OCI-LY1 (cell line): ENCODE data around the gene IL15.
A peak's percentile ranks its signal among the peaks of the same experiment; 100 is the strongest.

Source experiments
- H2AFZ ChIP-seq: fragments of 200-600 bp; sonication (generic), shearing (Covaris generic); 2 replicates; pipeline ENCODE4 v1.6.0; 2014; ENCODE audit warnings: antibody characterized with exemption, mild to moderate bottlenecking, low read length
- H3F3A ChIP-seq: fragments of 200-600 bp; sonication (generic), shearing (Covaris generic); 2 replicates; pipeline ENCODE4 v1.6.0; 2014; ENCODE audit warnings: mild to moderate bottlenecking, antibody characterized with exemption, low read length, moderate library complexity; ENCODE audit not compliant: insufficient read depth
- H3K27ac ChIP-seq: fragments of 200-600 bp; sonication (generic); 2 replicates; pipeline ENCODE4 v1.5.1; 2014; ENCODE audit warnings: low read length, mixed run types, mild to moderate bottlenecking, low read depth; ENCODE audit not compliant: poor library complexity, severe bottlenecking
- H3K27me3 ChIP-seq: fragments of 200-600 bp; sonication (generic); 2 replicates; pipeline ENCODE4 v1.6.0; 2014; ENCODE audit warnings: antibody characterized with exemption, mild to moderate bottlenecking, low read length, moderate library complexity; ENCODE audit not compliant: insufficient read depth
- H3K36me3 ChIP-seq: fragments of 200-600 bp; sonication (generic); 2 replicates; pipeline ENCODE4 v1.6.1; 2014; ENCODE audit warnings: mild to moderate bottlenecking, antibody characterized with exemption, low read length, moderate library complexity, mixed read lengths; ENCODE audit not compliant: insufficient read depth
- H3K4me1 ChIP-seq: fragments of 200-600 bp; sonication (generic); 2 replicates; pipeline ENCODE4 v1.5.1; 2014; ENCODE audit warnings: mild to moderate bottlenecking, low read length, moderate library complexity; ENCODE audit not compliant: insufficient read depth, severe bottlenecking
- H3K4me2 ChIP-seq: fragments of 200-600 bp; sonication (generic), shearing (Covaris generic); 2 replicates; pipeline ENCODE4 v1.6.1; 2014; ENCODE audit warnings: low read length
- H3K4me3 ChIP-seq: fragments of 200-600 bp; sonication (generic); 2 replicates; pipeline ENCODE4 v1.5.1; 2014; ENCODE audit warnings: low read length, low read depth, mild to moderate bottlenecking, mixed read lengths; ENCODE audit not compliant: poor library complexity, severe bottlenecking
- H3K79me2 ChIP-seq: fragments of 200-600 bp; shearing (Covaris generic); 2 replicates; pipeline ENCODE4 v1.6.1; 2016; ENCODE audit warnings: mixed run types, low read length, mixed read lengths; ENCODE audit not compliant: insufficient read depth
- H3K9ac ChIP-seq: fragments of 200-600 bp; sonication (generic), shearing (Covaris generic); 2 replicates; pipeline ENCODE4 v1.6.1; 2014; ENCODE audit warnings: mild to moderate bottlenecking, low read length, mixed read lengths
- H3K9me2 ChIP-seq: fragments of 200-600 bp; sonication (generic), shearing (Covaris generic); 2 replicates; pipeline ENCODE4 v1.6.1; 2014; ENCODE audit warnings: low read depth, mild to moderate bottlenecking, low read length, mixed read lengths
- H3K9me3 ChIP-seq: fragments of 200-600 bp; shearing (Covaris generic); 2 replicates; pipeline ENCODE4 v1.6.1; 2014; ENCODE audit warnings: low read length, mixed read lengths
- H4K20me1 ChIP-seq: fragments of 200-600 bp; sonication (generic), shearing (Covaris generic); 2 replicates; pipeline ENCODE4 v1.6.0; 2016; ENCODE audit warnings: mild to moderate bottlenecking, low read length; ENCODE audit not compliant: insufficient read depth
- EZH2 ChIP-seq: fragments of 200-600 bp; sonication (generic), shearing (Covaris generic); IDR thresholded peaks from 2 replicates; pipeline ENCODE4 v1.8.0; 2017; ENCODE audit warnings: borderline replicate concordance, mixed run types, mild to moderate bottlenecking, antibody characterized with exemption, low read length, moderate library complexity, mixed read lengths
- TF ChIP-seq, protein P1 (sequence below): fragments of 200-600 bp; sonication (generic), shearing (Covaris generic); IDR thresholded peaks from 2 replicates; pipeline ENCODE4 v1.5.1; 2017; ENCODE audit warnings: mild to moderate bottlenecking, antibody characterized with exemption, low read length, moderate library complexity, mixed read lengths

IL15 gene

GRCh38 chr4:141697116-141697515 lies 60.7 kb downstream of the IL15 start:
- H3K27ac ChIP-seq: no peak overlapping the region
- no peaks in the 10 kb centered on the region for H3K9me2 ChIP-seq
- H3K27me3 ChIP-seq: no peaks in the 10 kb centered on the region
- no peaks in the 10 kb centered on the region for H3K79me2 ChIP-seq
- H3K9ac ChIP-seq: no peak overlapping the region
- no peaks in the 10 kb centered on the region for H3K4me1 ChIP-seq
- no peaks in the 10 kb centered on the region for H3K36me3 ChIP-seq
- no peaks in the 10 kb centered on the region for H3F3A ChIP-seq
- no peak for TF ChIP-seq EZH2
- TF ChIP-seq, protein P1, sequence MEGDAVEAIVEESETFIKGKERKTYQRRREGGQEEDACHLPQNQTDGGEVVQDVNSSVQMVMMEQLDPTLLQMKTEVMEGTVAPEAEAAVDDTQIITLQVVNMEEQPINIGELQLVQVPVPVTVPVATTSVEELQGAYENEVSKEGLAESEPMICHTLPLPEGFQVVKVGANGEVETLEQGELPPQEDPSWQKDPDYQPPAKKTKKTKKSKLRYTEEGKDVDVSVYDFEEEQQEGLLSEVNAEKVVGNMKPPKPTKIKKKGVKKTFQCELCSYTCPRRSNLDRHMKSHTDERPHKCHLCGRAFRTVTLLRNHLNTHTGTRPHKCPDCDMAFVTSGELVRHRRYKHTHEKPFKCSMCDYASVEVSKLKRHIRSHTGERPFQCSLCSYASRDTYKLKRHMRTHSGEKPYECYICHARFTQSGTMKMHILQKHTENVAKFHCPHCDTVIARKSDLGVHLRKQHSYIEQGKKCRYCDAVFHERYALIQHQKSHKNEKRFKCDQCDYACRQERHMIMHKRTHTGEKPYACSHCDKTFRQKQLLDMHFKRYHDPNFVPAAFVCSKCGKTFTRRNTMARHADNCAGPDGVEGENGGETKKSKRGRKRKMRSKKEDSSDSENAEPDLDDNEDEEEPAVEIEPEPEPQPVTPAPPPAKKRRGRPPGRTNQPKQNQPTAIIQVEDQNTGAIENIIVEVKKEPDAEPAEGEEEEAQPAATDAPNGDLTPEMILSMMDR: no peak
- H4K20me1 ChIP-seq: no peaks in the 10 kb centered on the region
- H3K4me3 ChIP-seq: no peak overlapping the region
- no peak overlapping the region for H3K4me2 ChIP-seq
- H2AFZ ChIP-seq: no peak overlapping the region
- H3K9me3 ChIP-seq: no peaks in the 10 kb centered on the region

DNA sequence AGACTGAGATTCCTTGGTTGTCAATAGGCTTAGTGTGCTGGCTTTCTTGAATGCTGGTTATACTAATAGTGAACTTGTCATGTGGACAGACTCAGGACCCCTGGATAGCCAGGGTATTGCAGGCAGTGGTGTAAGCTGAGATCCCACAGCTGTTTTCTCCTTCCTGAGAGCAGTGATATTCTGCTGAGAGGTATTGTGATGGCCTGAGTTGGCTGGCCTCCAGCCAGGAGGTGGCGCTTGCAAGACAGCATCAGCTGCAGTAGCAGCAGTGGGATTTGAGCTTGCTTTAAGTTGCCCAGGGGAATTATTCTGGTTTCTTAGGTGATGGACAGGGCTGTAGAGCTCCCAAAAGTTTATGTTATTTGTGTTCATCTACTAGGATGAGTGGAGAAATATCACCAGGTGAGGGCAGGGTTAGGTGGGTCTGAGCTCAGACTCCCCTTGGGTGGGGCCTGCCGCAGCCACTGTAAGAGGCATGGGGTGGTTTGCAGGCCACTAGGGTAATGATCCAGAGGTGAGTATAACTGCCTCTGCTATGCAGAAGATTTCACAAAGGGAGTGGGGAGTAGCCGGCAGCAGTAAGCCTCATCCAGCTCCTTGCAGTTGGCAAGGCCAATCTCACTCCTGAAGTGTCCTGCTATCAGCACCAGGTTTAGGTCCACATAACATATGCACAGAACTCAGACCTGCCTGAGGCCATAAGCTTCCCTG lies 66.2 kb downstream of the IL15 start:
- Histone ChIP-seq H3K9me3 (no peaks in the 10 kb centered on the region), H3K27ac (no peak overlapping the region), H3K4me3 (no peak overlapping the region), H3K9me2 (no peaks in the 10 kb centered on the region), H3K9ac (no peak overlapping the region), H3K4me2 (no peak overlapping the region), H3K27me3 (no peaks in the 10 kb centered on the region), H4K20me1 (no peaks in the 10 kb centered on the region), H2AFZ (no peak overlapping the region), H3K4me1 (no peaks in the 10 kb centered on the region), H3K79me2 (no peaks in the 10 kb centered on the region), H3F3A (no peaks in the 10 kb centered on the region), H3K36me3 (no peaks in the 10 kb centered on the region)
- TF ChIP-seq EZH2: no peak
- TF ChIP-seq, protein P1: peak; percentile 36

DNA sequence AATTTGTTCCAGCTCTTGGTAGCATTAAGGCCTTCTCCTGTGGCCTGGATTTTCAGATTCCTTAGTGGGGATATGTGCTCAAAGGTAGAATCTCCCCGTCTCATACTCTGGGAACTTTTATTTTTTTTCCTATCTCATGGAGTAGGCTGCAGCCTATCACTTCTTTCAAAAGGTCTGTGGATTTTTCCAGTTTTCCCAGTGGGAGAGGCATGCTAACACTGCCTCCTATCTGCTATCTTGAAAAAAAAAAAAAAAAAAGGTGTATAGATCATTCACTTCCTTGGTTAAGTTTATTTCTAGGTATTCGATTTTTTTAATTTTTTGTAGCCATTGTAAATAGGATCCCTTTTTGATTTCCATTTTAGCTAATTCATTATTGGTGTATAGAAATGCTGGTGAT lies 67.1 kb downstream of the IL15 start:
- TF ChIP-seq, protein P1: no peak
- no peak for TF ChIP-seq EZH2
- Histone ChIP-seq H3K9me3 (no peaks in the 10 kb centered on the region), H3K79me2 (no peaks in the 10 kb centered on the region), H3K4me2 (no peak overlapping the region), H3F3A (no peaks in the 10 kb centered on the region), H3K27me3 (no peaks in the 10 kb centered on the region), H3K9me2 (no peaks in the 10 kb centered on the region), H3K27ac (no peak overlapping the region), H3K36me3 (no peaks in the 10 kb centered on the region), H3K4me3 (no peak overlapping the region), H2AFZ (no peak overlapping the region), H3K4me1 (no peaks in the 10 kb centered on the region), H3K9ac (no peak overlapping the region), H4K20me1 (no peaks in the 10 kb centered on the region)
